ENCODE results near the gene CERS1.

CERS1 gene

GRCh38 chr19:18840288-18841267 lies 55.4 kb downstream of the CERS1 start:
- DNase-seq (ENCODE audit: low read depth, low spot score), result no peak

GRCh38 chr19:18839465-18840287 lies 56.3 kb downstream of the CERS1 start:
- no peak for DNase-seq (ENCODE audit: low read depth, low spot score)

GRCh38 chr19:18834644-18834984 lies 61.3 kb downstream of the CERS1 start:
- DNase-seq (ENCODE audit: low read depth, low spot score), result no peak

GRCh38 chr19:18833849-18834643 lies 61.9 kb downstream of the CERS1 start:
- DNase-seq (ENCODE audit: low read depth, low spot score), result no peak

- no peak for DNase-seq (ENCODE audit: low read depth, low spot score)
These were observed 62.8 kb downstream of the CERS1 start for GRCh38 chr19:18833141-18833476.

- peak; percentile 48 for DNase-seq (ENCODE audit: low read depth, low spot score)
These were observed 63.4 kb downstream of the CERS1 start for GRCh38 chr19:18832306-18833140.

GRCh38 chr19:18831524-18832305 lies 64.2 kb downstream of the CERS1 start, which contains the start of gene UPF1:
Gene UPF1, plus strand, starts transcription at chr19:18831959. Its CDS starts 251 bp downstream, at chr19:18832210.
- DNase-seq (ENCODE audit: low read depth, low spot score), result peak; percentile 93

GRCh38 chr19:18830488-18830887 lies 65.5 kb downstream of the CERS1 start:
- no peak for DNase-seq (ENCODE audit: low read depth, low spot score)

- no peak for DNase-seq (ENCODE audit: low read depth, low spot score)
These were observed 67.2 kb downstream of the CERS1 start for GRCh38 chr19:18828786-18829185.

Measured in ELF-1 (cell line).